ENCODE data around the gene GPC5. TPM values are rescaled to one million over a fixed set of nuclear protein-coding genes. Genes with fewer than 3 reads are reported as not detected.
A peak's percentile ranks its signal among the peaks of the same experiment; 100 is the strongest.
"Not testable (repeated sequence)": the region's sequence is repeated elsewhere in the genome, so short reads cannot be mapped to it uniquely, and the experiment has no call there.

GPC5 gene
- polyA plus RNA-seq, 12 donors = 0.23 to 1.4 (median 0.50) TPM; not detected in 2

DNA sequence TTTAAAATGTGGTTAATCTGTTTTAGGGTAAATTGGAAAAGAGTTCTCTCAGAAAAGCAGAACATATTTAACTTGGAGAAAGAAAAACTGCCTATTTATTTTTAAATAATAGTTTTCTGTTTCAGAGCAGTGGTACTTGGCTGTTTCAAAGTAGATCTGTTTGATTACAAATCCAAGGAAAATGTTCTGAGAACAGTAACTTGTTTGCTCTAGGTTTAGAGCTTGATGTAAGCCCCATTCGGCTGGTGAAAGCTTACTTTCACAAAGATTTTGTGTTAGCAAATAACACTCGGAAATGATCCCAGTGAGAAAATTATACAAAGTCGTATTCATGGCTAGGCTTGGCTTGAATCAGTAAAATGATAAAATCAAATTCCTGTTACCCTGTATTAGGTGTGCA, 1432.4 kb downstream of the GPC5 start:
- DNase-seq = no peak

GRCh38 chr13:92833071-92833470, 1434.7 kb downstream of the GPC5 start:
- DNase-seq = no peak

DNA sequence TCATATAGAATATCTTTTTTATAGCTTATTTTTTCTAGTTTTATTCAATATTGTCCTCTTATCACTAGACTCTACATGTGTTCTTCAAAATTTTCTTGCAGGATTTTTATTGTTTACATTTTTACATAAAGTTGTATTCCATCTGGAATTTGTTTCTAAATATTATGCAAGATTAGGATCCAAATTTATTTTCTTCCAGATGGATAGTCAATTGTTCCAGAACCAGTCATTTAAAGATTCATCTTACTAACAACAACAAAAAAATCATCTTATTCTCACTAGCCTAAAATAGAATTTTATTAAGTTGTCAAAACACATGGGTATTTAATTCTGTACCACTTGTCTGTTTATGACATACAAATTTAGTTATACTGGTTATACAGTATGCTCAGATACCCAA, 1437.8 kb downstream of the GPC5 start:
- no peak for DNase-seq

DNA sequence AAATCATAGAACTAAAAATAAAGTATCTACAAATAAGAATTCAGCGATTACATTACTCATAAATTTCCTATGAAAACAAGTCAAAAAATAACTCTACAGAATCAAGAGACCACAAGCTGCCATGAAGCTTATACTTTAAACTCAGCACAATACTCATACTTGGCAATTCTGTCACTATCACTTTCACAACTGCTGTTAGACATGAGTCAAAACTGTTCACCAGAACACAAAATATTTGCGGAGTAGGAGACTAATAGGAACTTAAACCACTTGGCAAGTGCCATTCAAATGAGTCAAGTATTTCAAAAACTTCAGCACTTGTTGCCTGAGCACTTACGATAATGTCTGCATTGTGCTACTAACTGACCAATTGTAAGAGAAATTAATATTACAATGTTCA, 1440.4 kb downstream of the GPC5 start:
- DNase-seq = no peak

DNA sequence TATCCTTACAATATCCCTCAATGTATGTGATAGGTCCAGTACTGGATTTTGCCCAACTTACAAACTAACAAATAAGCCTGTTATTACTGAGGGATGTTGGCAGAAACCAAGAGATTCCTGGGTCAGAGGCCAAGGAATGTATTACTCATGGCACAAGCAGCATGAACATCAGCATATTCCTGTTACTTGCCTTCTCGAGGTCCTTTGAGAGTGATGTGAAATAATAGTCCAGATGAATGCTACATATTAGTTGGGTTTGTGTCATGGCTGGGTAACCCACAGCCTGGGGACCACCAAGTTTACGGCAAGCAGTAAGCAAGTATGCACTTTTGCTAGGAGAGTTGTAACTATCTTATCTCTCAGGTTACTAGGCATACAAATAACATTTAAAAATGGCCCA, 1443.7 kb downstream of the GPC5 start:
- peak; percentile 30 for DNase-seq

DNA sequence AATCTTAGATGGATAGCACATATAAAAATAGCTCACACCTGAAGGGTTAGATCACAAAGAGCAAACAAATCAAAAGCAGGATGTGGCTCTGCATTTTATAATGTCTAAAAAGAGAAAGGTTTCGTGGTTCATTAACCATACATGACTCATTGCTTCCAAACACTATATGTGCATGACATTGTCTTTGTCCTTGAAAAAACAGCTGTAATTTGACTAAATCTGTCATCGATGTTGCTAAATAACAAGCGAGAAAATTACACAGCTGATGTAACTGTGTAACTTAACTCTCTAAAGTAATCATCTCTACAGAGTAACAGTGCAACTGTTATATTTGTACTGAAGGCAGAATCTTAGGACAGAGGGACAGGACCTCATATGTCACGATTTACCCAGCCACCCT, 1445.1 kb downstream of the GPC5 start:
- no peak for DNase-seq

GRCh38 chr13:92849381-92849780, 1451.0 kb downstream of the GPC5 start:
- DNase-seq = no peak

DNA sequence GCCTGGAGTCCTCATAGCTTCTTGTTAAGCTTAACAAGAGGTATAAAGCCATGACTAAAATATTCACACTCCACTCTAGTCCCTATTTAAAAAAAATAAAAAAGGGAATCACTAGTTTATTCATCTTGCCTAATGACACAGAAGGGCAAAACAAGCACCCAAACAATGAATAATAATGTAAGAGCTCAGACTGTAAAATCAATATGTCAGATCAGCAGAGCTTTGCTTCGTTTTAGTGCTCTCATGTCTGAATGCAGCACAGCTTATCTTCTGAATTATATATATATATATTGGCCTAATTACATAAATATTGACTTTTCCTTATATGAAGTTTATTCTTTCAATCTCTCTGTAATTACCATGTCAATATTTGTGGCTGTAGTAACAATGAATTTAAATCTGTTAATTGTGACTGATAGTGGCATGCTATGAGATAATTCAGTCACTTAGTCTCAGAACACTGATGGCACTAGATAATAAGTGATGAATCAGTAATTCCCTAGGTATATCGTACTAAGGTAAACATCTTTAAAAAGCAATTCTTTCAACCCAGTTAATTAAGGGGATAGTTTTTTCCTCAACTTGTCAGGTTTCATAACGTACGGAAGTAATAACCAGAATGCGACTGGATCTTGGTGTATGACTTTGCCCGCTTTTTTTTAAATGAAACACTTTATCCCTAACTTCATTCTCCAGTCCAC, 1466.3 kb downstream of the GPC5 start:
- DNase-seq = no peak

GRCh38 chr13:92873029-92873428, 1474.6 kb downstream of the GPC5 start:
- no peak for DNase-seq

DNA sequence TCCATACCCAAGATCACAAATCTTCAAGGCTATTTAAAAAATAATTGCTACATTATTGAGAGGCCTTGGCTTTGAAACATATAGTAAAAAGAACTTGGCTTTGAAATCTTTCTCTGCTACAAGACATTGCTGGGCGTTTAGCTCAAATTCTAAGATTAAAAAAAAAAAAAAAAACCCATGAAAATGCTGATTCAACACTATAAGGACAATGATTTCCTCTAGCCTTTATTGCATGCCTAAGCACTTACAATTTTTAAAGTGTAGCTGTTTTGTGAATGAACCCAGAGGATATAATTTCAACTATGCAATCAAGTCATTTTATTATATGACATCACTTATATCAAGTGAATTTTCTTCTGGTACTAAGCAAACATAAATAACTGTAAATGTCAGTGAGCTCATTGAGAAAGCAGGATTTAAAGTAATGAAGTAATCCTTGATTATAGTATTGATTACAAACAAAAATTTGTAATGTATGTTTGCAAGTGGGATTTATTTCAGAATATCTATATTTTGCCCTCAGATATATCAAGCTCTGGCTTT, 1488.2 kb downstream of the GPC5 start:
- DNase-seq = no peak

DNA sequence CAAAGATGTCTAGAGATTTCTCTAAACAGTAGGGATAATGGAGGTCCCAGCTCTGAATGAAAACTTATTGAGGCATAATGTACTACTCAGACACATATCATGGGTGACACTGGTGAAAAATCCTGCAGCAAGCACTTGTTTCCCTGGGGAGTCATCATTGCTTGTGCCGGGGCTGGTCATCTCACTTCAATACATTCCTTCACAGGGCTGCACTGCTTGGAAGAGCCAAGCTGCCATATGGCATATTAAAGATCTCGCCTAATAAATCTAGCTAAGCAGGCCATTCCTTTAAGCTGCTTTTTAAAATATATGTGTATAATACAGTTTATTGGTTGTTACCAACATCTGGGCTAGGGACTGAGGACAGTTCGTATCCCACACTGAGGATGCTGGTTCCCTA, 1496.0 kb downstream of the GPC5 start:
- DNase-seq = no peak

DNA sequence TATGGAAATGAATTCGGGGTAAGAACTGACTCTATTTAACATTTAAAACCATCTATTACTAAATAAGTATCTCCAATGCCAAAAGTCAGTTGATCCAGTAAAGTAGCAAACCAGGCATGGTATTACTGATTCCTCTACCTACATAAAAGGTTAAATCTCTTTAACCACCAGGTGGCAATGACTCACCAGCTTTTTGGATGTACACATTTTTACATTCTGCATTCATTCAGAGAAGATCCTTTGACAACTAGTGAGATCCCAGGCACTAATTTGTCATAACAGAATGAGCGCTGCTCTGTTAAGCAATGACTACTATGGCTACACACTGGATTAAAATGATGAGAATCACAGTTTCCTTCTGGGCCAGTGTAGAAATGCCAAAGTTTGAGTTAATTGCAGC, 1498.4 kb downstream of the GPC5 start:
- no peak for DNase-seq

DNA sequence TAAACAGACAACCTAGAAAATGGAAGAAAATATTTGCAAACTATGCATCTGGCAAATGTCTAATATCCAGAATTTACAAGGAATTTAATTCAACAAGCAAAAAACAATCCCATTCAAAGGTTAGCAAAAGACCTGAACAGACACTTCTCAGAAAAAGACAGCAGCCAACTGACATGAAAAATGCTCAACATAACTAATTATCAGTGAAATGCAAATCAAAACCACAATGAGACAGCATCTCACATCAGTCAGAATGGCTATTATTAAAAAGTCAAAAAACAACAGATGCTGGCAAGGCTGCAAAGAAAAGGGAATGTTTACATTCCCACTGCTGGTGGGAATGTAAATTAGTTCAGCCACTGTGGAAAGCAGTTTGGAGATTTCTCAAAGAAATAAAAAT, 1500.5 kb downstream of the GPC5 start:
- DNase-seq = not testable (repeated sequence)

DNA sequence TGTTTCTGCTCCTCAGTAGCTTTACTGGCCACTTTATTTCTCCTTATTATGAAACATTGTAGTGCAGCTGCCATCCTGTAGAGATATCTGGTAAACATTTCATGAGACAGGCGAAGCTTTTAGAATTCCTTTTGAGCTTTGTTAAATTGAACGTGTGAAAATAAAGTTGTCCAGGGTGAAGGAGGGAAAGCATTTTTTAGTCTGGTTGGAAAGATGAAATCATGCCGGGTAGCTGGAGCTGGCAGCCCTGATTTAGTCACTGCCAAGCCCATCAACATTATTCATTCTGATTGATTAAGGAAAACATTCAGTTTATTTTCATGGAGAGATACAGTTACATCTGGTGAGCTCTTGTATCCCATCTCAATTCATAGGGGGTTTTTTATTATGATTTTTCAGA, 1502.0 kb downstream of the GPC5 start:
- DNase-seq = no peak

GRCh38 chr13:92901739-92902138, 1503.3 kb downstream of the GPC5 start:
- DNase-seq = no peak

DNA sequence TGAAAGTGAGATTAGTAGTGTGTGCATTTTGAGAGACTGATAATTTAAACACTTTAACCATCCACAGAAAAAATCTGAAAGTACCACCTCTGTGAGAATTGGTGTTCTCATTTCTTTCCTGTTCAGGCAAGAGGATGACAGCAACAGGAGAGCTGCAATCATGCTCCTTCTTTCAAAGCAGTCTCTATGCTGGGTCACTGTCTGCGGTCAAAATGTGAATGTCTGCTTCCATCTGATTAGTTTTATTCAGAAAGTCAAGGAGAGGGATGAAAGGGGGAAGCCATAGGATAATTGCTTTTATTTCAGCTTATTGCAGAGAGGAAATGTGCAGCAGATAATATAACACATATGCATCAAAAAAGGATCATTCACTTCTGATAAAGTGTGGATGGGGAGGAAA, 1514.2 kb downstream of the GPC5 start:
- DNase-seq = no peak

DNA sequence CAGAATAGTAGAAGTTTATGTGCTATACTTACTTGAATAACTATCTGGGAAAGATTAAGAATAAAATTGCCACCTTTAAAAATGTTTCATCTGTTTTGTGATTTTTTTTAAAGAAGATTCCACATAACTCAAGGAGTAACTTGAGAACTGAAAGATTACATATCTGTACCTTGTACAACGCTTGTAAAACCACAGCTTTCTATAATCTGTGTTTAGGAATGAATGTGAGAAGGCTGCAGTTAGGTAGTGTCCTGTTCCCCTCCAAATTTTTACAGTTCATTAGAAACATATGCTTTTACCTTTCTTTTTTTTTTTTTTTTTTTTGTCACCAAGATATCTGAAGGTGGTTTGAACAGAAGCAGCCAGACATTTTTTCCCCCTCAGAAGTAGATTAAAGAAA, 1515.4 kb downstream of the GPC5 start:
- no peak for DNase-seq

Other genes with a start within 250 kb of the GPC5 start
- 1 to 10 TPM in 10 of 12 donors, not detected in 2; 1.3 to 5.4 (median 3.8) TPM for gene MIR17HG, start 50.9 kb upstream of the GPC5 start, polyA plus RNA-seq (ENCODE audit: insufficient read length in 12 of 12)

Measured in muscle of arm (tissue), 12 donors.